Subcutaneous adipose tissue (tissue), 4 donors: ENCODE data around the gene CHD6. TPM values are rescaled to one million over a fixed set of nuclear protein-coding genes. Genes with fewer than 3 reads are reported as not detected.

Source experiments
- total RNA-seq, 4 donors: library from RNA; depleted of rRNA; stranded (reverse); fragments of >200 nt; gene quantifications; one replicate each; pipeline ENCODE4 v1.1.0, GENCODE V29; 2016
- TF ChIP-seq, protein P1 (sequence below): fragments of 450-650 bp; IDR thresholded peaks from one replicate; pipeline ENCODE4 v1.5.1; 2016; ENCODE audit warnings: low read depth, mild to moderate bottlenecking, control low read depth, antibody characterized with exemption, moderate library complexity

CHD6 gene
- total RNA-seq, 4 donors from 2014 or later = 31.5 to 47.4 (median 37.9) TPM

DNA sequence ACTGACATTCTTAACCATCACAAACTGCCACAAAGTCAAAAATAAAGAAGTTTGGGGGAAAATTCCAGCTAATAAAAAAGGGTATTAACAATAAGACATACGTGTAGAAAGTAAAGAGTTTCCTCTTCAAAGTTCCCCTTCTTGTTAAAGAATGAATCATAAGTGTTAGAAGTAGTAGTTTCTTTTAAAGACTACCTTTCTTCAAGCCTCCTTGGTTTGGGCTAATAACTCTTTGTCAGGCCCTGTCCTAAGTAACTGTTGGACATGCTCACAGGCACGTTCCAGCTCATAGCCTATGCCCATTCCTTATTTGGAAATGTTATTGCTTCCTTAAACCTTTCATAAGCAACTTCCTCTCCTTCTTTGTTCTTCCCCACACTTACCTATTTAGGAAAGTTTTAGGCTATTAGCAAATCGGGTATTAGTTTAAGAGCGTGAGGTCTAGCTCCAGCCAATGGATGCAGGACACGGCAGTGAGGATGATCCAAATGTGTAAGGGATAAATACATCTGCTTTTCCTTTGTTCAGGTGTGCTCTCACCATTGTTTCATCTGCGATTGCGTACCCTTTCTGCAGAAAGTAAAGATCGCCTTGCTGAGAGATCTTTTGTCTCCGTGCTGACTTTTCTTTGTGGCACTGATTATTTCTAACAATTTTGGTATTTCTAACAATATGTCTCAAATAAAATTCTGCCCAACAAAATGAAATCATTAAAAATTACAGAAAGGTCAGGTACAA lies 64.9 kb downstream of the CHD6 start:
- TF ChIP-seq, protein P1, sequence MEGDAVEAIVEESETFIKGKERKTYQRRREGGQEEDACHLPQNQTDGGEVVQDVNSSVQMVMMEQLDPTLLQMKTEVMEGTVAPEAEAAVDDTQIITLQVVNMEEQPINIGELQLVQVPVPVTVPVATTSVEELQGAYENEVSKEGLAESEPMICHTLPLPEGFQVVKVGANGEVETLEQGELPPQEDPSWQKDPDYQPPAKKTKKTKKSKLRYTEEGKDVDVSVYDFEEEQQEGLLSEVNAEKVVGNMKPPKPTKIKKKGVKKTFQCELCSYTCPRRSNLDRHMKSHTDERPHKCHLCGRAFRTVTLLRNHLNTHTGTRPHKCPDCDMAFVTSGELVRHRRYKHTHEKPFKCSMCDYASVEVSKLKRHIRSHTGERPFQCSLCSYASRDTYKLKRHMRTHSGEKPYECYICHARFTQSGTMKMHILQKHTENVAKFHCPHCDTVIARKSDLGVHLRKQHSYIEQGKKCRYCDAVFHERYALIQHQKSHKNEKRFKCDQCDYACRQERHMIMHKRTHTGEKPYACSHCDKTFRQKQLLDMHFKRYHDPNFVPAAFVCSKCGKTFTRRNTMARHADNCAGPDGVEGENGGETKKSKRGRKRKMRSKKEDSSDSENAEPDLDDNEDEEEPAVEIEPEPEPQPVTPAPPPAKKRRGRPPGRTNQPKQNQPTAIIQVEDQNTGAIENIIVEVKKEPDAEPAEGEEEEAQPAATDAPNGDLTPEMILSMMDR = no peak

DNA sequence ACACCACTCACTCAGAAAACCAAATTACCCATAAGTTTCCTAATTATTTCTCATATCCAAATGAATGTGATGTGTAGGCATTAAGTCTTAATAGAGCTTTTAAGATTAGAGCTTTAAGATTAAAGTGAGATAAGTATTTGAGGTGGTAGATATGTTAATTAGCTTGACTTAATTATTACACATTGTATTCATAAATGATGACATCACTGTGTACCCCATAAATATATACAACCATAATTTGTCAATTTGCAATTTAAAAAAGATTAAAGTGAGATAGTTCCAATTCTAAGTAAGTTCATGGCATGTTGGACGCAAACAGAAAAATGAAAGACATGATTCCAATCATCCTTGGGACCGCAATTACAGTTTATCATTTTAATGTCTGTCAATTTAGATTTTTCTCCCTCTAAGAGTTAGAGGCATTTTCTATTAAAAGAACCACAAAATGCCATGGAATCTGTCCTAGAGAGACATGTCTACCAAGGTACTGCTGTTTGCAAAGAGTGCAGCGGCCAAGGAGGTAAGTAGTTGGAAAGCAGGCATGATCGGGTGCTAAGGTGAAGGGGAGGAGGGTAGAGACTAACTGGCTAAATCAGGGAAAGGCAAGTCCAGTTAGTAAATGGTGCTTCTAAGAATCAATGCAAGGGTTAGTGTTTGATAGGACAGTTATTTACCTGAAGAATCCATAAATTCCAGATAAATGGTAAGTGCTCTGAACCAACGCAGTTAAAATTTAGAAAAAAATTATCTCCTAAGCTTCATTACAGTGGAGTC lies 65.7 kb downstream of the CHD6 start:
- TF ChIP-seq, protein P1 = no peak

DNA sequence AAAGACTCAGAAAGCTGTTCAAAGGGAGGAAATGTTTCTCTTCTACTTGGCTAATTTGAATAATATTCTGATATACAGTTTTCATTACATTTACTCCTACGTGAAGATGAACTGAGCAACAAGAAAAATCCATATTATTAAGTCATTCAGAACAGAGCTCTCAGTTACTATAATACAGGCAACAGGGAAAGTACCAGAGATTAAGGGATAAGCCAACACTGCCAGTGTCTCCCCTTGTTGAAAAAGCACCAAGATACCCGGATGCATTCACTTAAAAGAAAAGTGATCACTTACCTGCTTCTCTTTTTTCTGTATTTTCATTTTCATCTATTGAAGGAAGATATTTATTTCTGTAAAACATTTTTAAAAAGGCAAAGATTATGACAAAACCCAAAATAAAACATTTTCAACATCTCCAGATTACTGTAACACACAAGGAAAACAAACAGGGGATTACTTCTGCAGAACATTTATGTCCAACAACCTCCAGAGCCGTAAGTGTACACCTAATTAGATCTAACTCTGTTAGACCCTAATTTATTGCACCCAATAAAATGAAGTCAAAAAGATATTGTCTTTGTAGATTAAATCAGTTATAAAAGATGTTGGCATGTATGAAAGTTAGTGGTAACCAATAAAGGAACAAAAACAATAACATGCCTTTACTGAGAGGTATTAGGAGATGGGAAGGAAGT lies 67.0 kb downstream of the CHD6 start:
- TF ChIP-seq, protein P1 = no peak

DNA sequence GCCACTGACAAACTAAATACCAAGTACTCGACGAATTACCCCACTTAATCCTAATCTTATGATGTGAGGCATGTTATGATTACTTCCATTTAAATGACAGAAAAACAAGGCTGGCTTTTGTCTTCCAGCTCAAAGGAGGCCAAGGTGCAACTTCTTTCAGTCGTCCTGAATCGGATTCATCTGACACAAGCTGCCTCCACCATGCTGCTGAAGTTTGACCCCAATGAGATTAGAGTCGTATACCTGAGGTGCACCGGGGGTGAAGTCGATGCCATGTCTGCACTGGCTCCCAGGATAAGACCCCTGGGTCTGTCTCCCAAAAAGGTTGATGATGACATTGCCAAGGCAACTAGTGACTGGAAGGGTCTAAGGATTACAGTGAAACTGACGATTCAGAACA lies 71.0 kb downstream of the CHD6 start:
- TF ChIP-seq, protein P1 = no peak

DNA sequence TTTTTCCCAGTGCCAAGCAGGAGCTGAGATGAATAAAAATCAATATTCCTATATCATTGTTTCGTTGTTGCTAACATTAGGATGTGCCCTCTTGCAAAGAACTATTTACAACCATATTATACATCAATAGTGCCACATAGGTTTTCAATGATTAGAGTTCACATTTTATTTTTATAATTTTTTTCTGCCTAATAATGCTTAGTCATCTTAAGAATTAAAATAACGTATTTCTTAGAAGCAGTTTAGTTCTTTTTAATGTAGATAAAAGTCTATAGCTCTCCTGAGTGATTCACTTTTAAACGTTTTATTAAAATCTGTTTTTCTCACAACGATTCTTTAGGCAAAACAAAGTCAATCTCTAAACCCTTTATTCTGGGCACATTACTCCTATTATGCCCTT lies 71.6 kb downstream of the CHD6 start:
- TF ChIP-seq, protein P1 = no peak

DNA sequence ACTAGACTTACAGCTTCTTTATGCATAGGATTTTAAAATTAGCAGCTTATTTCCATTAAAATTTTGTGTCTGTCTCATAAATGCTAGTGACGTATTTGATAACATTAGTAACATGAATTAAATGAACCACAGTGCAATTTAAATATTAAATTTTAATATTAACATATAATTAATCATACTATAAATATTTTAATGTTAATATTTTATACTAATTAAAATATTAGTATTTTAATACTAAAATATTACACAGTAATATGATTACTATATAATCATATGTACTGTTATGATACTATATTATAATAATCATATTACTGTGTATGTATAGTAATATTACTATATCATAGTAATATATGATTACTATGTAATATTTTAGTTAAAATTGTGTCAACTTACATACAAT lies 73.7 kb downstream of the CHD6 start:
- TF ChIP-seq, protein P1 = no peak

DNA sequence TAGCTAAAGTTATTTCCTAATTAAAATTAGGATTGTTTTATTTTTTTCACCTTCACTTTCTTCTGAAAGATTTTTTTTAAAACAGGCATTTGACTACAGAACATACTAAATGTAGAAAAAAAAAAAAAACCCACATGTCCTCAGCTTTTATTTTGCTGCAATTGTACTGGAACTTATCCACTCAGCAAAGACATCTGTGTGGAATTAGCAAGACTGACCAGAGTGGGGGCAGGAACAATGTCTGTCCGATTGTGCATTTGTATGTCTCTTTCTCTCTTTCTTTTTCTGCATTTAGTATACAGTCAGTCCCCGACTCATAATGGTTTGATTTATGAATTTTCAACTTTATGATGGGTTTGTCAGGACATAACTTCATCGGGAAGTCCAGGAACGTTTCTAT lies 77.3 kb downstream of the CHD6 start:
- TF ChIP-seq, protein P1 = no peak
